Measurements from ENCODE around the gene ANGPTL1. TPM values are rescaled to one million over a fixed set of nuclear protein-coding genes. Genes with fewer than 3 reads are reported as not detected.

Gene ANGPTL1
- polyA plus RNA-seq, 1 donor from 2014 or later, result not detected

DNA sequence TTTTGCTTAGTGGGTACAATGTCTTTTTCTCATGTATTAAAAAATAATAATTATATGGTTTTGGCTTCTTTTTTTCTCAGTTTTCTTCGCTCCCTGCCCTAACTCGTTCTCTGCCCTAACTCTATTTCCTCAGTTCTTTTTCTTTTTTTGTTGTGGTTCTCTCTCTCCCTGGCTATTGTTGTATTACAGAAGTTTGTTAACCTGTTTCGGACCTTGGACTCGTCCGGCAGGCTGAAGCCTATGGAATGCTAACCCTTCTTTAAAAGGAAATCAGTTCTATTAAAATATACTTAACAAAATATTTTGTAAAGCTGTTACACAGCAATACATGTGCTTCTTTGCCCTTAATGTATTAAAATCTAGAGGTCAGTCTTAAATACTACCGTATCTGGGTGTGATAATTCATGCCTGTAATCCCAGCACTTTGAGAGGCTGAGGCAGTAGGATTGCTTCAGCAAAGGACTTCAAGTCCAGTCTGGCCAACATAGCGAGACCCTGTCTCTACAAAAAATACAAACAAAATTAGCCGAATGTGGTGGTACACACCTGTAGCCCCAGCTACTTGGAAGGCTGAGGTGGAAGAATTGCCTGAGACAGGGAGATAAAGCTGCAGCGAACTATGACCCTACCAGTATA, 64.1 kb downstream of the ANGPTL1 start:
- H3F3A ChIP-seq (ENCODE audit: insufficient read depth, low read length, poor library complexity, severe bottlenecking), result no peaks in the 10 kb centered on the region
- no peak overlapping the region for H3K4me3 ChIP-seq (ENCODE audit: low read length)
- H3K79me2 ChIP-seq (replicated peaks; ENCODE audit: insufficient read depth, low read length), result no peaks in the 10 kb centered on the region
- no peak for TF ChIP-seq SMC3 (conservative IDR thresholded peaks at IDR 0.05; ENCODE audit: poor library complexity)
- TF ChIP-seq POLR2AphosphoS5 (IDR thresholded peaks at IDR 0.05), result no peak
- no peak for TF ChIP-seq TAF1 (IDR thresholded peaks at IDR 0.05; ENCODE audit: low read depth)
- TF ChIP-seq CTCF (IDR thresholded peaks at IDR 0.05; ENCODE audit: poor library complexity, severe bottlenecking), result no peak
- no peak for TF ChIP-seq EZH2 (IDR thresholded peaks at IDR 0.05; ENCODE audit: borderline replicate concordance, insufficient read depth, low read length, poor library complexity, severe bottlenecking)
- TF ChIP-seq EP300 (conservative IDR thresholded peaks at IDR 0.05; ENCODE audit: poor library complexity, severe bottlenecking), result no peak
- TF ChIP-seq MXI1 (conservative IDR thresholded peaks at IDR 0.05; ENCODE audit: poor library complexity, severe bottlenecking), result no peak
- TF ChIP-seq RAD21 (conservative IDR thresholded peaks at IDR 0.05), result no peak
- no peak overlapping the region for H3K9ac ChIP-seq (ENCODE audit: low read length)
- H4K20me1 ChIP-seq (ENCODE audit: insufficient read depth), result no peaks in the 10 kb centered on the region
- H3K9me3 ChIP-seq (ENCODE audit: low read length), result no peaks in the 10 kb centered on the region
- H3K27ac ChIP-seq (ENCODE audit: low read length), result no peak overlapping the region
- no peak overlapping the region for H3K4me2 ChIP-seq (ENCODE audit: low read length)
- H3K27me3 ChIP-seq (ENCODE audit: insufficient read depth, low read depth, low read length), result no peaks in the 10 kb centered on the region
- H3K9me2 ChIP-seq (ENCODE audit: insufficient read depth, low read length), result no peaks in the 10 kb centered on the region
- H3K36me3 ChIP-seq (ENCODE audit: insufficient read depth, low read length), result no peaks in the 10 kb centered on the region
- no peak overlapping the region for H2AFZ ChIP-seq (ENCODE audit: low read depth, low read length)

GRCh38 chr1:178802873-178803272, 68.0 kb downstream of the ANGPTL1 start:
- Histone ChIP-seq H3K9me2 (ENCODE audit: insufficient read depth, low read length) (no peaks in the 10 kb centered on the region), H3K27me3 (ENCODE audit: insufficient read depth, low read depth, low read length) (no peaks in the 10 kb centered on the region)
- TF ChIP-seq EZH2 (IDR thresholded peaks at IDR 0.05; ENCODE audit: borderline replicate concordance, insufficient read depth, low read length, poor library complexity, severe bottlenecking) (no peak), CTCF (IDR thresholded peaks at IDR 0.05; ENCODE audit: poor library complexity, severe bottlenecking) (no peak), RAD21 (conservative IDR thresholded peaks at IDR 0.05) (no peak), TAF1 (IDR thresholded peaks at IDR 0.05; ENCODE audit: low read depth) (no peak), SMC3 (conservative IDR thresholded peaks at IDR 0.05; ENCODE audit: poor library complexity) (no peak), MXI1 (conservative IDR thresholded peaks at IDR 0.05; ENCODE audit: poor library complexity, severe bottlenecking) (no peak), EP300 (conservative IDR thresholded peaks at IDR 0.05; ENCODE audit: poor library complexity, severe bottlenecking) (no peak), POLR2AphosphoS5 (IDR thresholded peaks at IDR 0.05) (no peak)
- TF ChIP-seq, protein P1, sequence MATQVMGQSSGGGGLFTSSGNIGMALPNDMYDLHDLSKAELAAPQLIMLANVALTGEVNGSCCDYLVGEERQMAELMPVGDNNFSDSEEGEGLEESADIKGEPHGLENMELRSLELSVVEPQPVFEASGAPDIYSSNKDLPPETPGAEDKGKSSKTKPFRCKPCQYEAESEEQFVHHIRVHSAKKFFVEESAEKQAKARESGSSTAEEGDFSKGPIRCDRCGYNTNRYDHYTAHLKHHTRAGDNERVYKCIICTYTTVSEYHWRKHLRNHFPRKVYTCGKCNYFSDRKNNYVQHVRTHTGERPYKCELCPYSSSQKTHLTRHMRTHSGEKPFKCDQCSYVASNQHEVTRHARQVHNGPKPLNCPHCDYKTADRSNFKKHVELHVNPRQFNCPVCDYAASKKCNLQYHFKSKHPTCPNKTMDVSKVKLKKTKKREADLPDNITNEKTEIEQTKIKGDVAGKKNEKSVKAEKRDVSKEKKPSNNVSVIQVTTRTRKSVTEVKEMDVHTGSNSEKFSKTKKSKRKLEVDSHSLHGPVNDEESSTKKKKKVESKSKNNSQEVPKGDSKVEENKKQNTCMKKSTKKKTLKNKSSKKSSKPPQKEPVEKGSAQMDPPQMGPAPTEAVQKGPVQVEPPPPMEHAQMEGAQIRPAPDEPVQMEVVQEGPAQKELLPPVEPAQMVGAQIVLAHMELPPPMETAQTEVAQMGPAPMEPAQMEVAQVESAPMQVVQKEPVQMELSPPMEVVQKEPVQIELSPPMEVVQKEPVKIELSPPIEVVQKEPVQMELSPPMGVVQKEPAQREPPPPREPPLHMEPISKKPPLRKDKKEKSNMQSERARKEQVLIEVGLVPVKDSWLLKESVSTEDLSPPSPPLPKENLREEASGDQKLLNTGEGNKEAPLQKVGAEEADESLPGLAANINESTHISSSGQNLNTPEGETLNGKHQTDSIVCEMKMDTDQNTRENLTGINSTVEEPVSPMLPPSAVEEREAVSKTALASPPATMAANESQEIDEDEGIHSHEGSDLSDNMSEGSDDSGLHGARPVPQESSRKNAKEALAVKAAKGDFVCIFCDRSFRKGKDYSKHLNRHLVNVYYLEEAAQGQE (IDR thresholded peaks at IDR 0.05; ENCODE audit: borderline replicate concordance), result no peak

More at GRCh38 chr1:178802873-178803272, 68.0 kb downstream of the ANGPTL1 start:
- Histone ChIP-seq H3K9ac (ENCODE audit: low read length) (no peak overlapping the region), H3K79me2 (replicated peaks; ENCODE audit: insufficient read depth, low read length) (no peaks in the 10 kb centered on the region), H3K4me2 (ENCODE audit: low read length) (no peak overlapping the region), H4K20me1 (ENCODE audit: insufficient read depth) (no peaks in the 10 kb centered on the region), H3K36me3 (ENCODE audit: insufficient read depth, low read length) (no peaks in the 10 kb centered on the region), H3F3A (ENCODE audit: insufficient read depth, low read length, poor library complexity, severe bottlenecking) (no peaks in the 10 kb centered on the region), H2AFZ (ENCODE audit: low read depth, low read length) (no peak overlapping the region), H3K27ac (ENCODE audit: low read length) (no peak overlapping the region), H3K9me3 (ENCODE audit: low read length) (no peaks in the 10 kb centered on the region), H3K4me3 (ENCODE audit: low read length) (no peak overlapping the region)

Other genes starting within 250 kb of the ANGPTL1 start
- gene RALGPS2, start 145.8 kb downstream of the ANGPTL1 start, polyA plus RNA-seq, result 26.6 and 27.8 TPM in 2 replicates
- 21.8 and 25.1 TPM in 2 replicates for gene FAM20B, start 154.8 kb upstream of the ANGPTL1 start, polyA plus RNA-seq
- 13.5 and 21.6 TPM in 2 replicates for gene TOR3A, start 211.0 kb upstream of the ANGPTL1 start, polyA plus RNA-seq

All from neural cell (in vitro differentiated cells).